Measurements from ENCODE around the gene GALNT18. TPM values are rescaled to one million over a fixed set of nuclear protein-coding genes. Genes with fewer than 3 reads are reported as not detected.
A peak's percentile ranks its signal among the peaks of the same experiment; 100 is the strongest.

GALNT18 gene
- total RNA-seq, 6 experiments from 2014 or later = 3.7 to 11.4 (median 7.8) TPM

DNA sequence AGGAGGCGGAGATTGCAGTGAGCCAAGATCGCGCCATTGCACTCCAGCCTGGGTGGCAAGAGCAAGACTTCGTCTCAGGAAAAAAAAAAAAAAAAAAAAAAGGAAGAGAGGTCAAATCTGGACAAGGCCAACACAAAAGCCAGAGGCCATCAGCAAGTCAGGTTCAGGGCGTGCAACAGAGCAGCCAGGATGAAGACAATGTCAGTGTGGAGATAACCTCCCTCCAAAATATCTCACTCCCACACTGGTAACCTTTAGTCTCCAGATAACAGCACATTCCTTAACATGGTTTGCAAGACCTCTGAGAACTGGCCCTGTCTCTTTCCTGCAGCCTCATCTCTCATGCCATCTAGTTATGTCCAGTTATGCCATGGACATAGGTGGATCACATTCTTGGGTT, 273.5 kb downstream of the GALNT18 start:
- Histone ChIP-seq H3K27ac (no peak overlapping the region), H3K4me3 (no peak overlapping the region), H3K27me3 (no peaks in the 10 kb centered on the region), H3K9me3 (no peaks in the 10 kb centered on the region), H3K4me1 (peaks cover 0 to 7% (median 0%) of the 10 kb centered on the region in 4 donors), H3K36me3 (no peaks in the 10 kb centered on the region)
- WGBS (ENCODE audit: insufficient coverage, low coverage, low lambda C conversion rate, missing lambda C conversion rate) = 82% methylated on average over 5 of the region's 5 CpGs
- intact Hi-C loops (cut with DNase I) = no loop called here
- no peak for DNase-seq
- no peak for TF ChIP-seq POLR2A (IDR thresholded peaks at IDR 0.05)
- TF ChIP-seq, protein P1, sequence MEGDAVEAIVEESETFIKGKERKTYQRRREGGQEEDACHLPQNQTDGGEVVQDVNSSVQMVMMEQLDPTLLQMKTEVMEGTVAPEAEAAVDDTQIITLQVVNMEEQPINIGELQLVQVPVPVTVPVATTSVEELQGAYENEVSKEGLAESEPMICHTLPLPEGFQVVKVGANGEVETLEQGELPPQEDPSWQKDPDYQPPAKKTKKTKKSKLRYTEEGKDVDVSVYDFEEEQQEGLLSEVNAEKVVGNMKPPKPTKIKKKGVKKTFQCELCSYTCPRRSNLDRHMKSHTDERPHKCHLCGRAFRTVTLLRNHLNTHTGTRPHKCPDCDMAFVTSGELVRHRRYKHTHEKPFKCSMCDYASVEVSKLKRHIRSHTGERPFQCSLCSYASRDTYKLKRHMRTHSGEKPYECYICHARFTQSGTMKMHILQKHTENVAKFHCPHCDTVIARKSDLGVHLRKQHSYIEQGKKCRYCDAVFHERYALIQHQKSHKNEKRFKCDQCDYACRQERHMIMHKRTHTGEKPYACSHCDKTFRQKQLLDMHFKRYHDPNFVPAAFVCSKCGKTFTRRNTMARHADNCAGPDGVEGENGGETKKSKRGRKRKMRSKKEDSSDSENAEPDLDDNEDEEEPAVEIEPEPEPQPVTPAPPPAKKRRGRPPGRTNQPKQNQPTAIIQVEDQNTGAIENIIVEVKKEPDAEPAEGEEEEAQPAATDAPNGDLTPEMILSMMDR (IDR thresholded peaks at IDR 0.05) = no peak
- ATAC-seq = peak in 1 of 4 donors; percentile 32

DNA sequence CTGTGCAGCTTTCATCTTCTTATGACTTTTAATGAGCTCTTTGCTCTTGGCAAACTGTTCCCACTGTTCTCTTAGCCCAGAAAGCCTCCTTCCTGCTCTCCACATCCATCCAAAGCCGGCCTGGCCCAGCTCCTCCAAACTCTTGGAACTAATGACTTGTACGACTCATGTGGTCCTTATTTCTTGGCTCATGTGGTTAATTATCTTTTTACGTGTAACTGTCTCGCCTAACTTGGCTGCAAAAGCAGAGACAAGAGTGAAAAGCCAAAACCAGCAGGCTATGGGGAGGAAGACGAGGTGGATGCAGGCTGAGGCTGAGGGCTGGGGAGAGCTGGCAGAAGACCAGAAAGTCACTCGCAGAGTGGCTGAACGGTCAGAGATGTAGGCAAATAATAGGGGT, 274.2 kb downstream of the GALNT18 start:
- Histone ChIP-seq H3K9me3 (no peaks in the 10 kb centered on the region), H3K4me3 (no peak overlapping the region), H3K27me3 (no peaks in the 10 kb centered on the region), H3K27ac (no peak overlapping the region), H3K4me1 (peaks cover 0 to 7% (median 0%) of the 10 kb centered on the region in 4 donors), H3K36me3 (no peaks in the 10 kb centered on the region)
- intact Hi-C loops (cut with DNase I) = no loop called here
- TF ChIP-seq, protein P1 (IDR thresholded peaks at IDR 0.05) = no peak
- no peak for TF ChIP-seq POLR2A (IDR thresholded peaks at IDR 0.05)
- 71% methylated on average over 7 of the region's 7 CpGs for WGBS (ENCODE audit: insufficient coverage, low coverage, low lambda C conversion rate, missing lambda C conversion rate)
- ATAC-seq (no peak), DNase-seq (no peak)

DNA sequence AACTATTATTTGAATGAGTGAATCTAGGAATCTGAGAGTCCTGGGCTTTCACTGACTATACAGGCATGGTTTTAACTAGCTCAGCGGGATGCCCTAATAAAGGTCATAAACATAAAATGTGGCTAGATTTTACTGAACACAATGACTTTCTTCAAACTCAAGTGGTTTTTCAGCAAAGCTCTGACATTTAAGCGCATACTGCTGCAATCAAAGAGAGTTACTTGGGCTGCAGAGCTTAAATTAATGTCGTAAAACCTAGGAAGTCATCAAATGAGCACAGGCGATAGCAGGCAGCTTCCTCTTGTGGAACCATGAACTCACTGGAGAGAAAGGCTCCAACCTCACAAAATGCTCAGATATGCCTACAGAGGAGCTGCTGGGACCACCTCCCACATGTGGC, 275.5 kb downstream of the GALNT18 start:
- 85% methylated on average over 4 of the region's 4 CpGs for WGBS (ENCODE audit: insufficient coverage, low coverage, low lambda C conversion rate, missing lambda C conversion rate)
- H3K27me3 ChIP-seq = no peaks in the 10 kb centered on the region
- no peaks in the 10 kb centered on the region for H3K9me3 ChIP-seq
- H3K36me3 ChIP-seq = no peaks in the 10 kb centered on the region
- no peak overlapping the region for H3K27ac ChIP-seq
- TF ChIP-seq, protein P1 (IDR thresholded peaks at IDR 0.05) = no peak
- no peak for TF ChIP-seq POLR2A (IDR thresholded peaks at IDR 0.05)
- ATAC-seq (no peak), DNase-seq (no peak)
- intact Hi-C loops (cut with DNase I) = no loop called here
- peaks cover 0 to 7% (median 0%) of the 10 kb centered on the region in 4 donors for H3K4me1 ChIP-seq
- no peak overlapping the region for H3K4me3 ChIP-seq

DNA sequence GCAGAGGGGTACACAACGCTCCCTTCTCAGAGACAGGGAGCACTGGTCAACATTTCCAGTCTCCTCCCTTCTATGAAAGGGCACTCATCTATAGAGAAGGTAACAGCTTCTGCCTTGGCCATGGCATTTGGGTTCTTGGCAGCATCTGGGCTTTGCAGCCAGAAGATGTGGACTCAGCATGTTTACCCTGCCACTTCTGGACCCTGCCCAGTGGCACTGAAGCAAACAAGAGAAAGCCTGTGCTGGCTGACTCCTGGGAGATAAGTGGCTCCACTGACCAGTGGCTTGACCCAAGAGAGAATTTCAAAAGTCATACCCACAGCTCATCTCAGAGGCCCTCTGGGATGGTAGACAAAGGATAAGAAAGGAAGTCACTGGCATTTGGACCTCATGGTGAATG, 276.7 kb downstream of the GALNT18 start:
- intact Hi-C loops (cut with DNase I) = no loop called here

More for the DNA sequence above, 276.7 kb downstream of the GALNT18 start:
- 100% methylated on average over 1 of the region's 1 CpG for WGBS (ENCODE audit: insufficient coverage, low coverage, low lambda C conversion rate, missing lambda C conversion rate)
- H3K9me3 ChIP-seq = no peaks in the 10 kb centered on the region
- TF ChIP-seq, protein P1 (IDR thresholded peaks at IDR 0.05) = no peak
- TF ChIP-seq POLR2A (IDR thresholded peaks at IDR 0.05) = no peak
- ATAC-seq (peak in 3 of 4 donors; percentile 24 to 83 (median 53)), DNase-seq (peak in 2 of 3 donors; percentile 55 to 71)
- H3K36me3 ChIP-seq = no peaks in the 10 kb centered on the region
- peaks cover 0 to 7% (median 0%) of the 10 kb centered on the region in 4 donors for H3K4me1 ChIP-seq
- no peak overlapping the region for H3K4me3 ChIP-seq
- H3K27me3 ChIP-seq = no peaks in the 10 kb centered on the region
- H3K27ac ChIP-seq = no peak overlapping the region

All from right lobe of liver (tissue), 6 donors.